NCI-H1694 (cell line): Measurements from ENCODE around the gene GRN.
"Not testable (repeated sequence)": the region's sequence is repeated elsewhere in the genome, so short reads cannot be mapped to it uniquely, and the experiment has no call there.

Experiments used
- DNase-seq: peaks from one replicate; lab custom pipeline; 2025; lab: John Stamatoyannopoulos, UW

Gene GRN

GRCh38 chr17:44361292-44362260 lies 16.5 kb downstream of the GRN start:
- no peak for DNase-seq

GRCh38 chr17:44362459-44362948 lies 17.4 kb downstream of the GRN start:
- no peak for DNase-seq

GRCh38 chr17:44362949-44363612 lies 18.0 kb downstream of the GRN start:
- DNase-seq = no peak

- peak; percentile 36 for DNase-seq
Measured at GRCh38 chr17:44363613-44364159, 18.6 kb downstream of the GRN start, which contains the start of gene FAM171A2. FAM171A2 (minus strand) TSS chr17:44363853; CDS start chr17:44363714, 139 bp downstream.

- DNase-seq = not testable (repeated sequence)
Measured at GRCh38 chr17:44365051-44365450, 19.9 kb downstream of the GRN start.

- DNase-seq = no peak
Measured at GRCh38 chr17:44367231-44367979, 22.3 kb downstream of the GRN start.

- DNase-seq = not testable (repeated sequence)
Measured at GRCh38 chr17:44368391-44369243, 23.5 kb downstream of the GRN start.

GRCh38 chr17:44369414-44370023 lies 24.4 kb downstream of the GRN start:
- not testable (repeated sequence) for DNase-seq

- no peak for DNase-seq
Measured at GRCh38 chr17:44372036-44372435, 26.9 kb downstream of the GRN start.

GRCh38 chr17:44374306-44375195 lies 29.4 kb downstream of the GRN start:
- DNase-seq = no peak

GRCh38 chr17:44375196-44376017 lies 30.3 kb downstream of the GRN start:
- no peak for DNase-seq

GRCh38 chr17:44376124-44376523 lies 31.0 kb downstream of the GRN start:
- DNase-seq = no peak

GRCh38 chr17:44376779-44377178 lies 31.7 kb downstream of the GRN start:
- no peak for DNase-seq

- no peak for DNase-seq
Measured at GRCh38 chr17:44378171-44378705, 33.1 kb downstream of the GRN start.

- DNase-seq = no peak
Measured at GRCh38 chr17:44379887-44380286, 34.8 kb downstream of the GRN start.

GRCh38 chr17:44380767-44381166 lies 35.7 kb downstream of the GRN start:
- DNase-seq = no peak

- no peak for DNase-seq
Measured at GRCh38 chr17:44381810-44382305, 36.8 kb downstream of the GRN start.

GRCh38 chr17:44382917-44383316 lies 37.8 kb downstream of the GRN start:
- no peak for DNase-seq
